ENCODE results near the gene IGF1R. TPM values are rescaled to one million over a fixed set of nuclear protein-coding genes. Genes with fewer than 3 reads are reported as not detected.
A peak's percentile ranks its signal among the peaks of the same experiment; 100 is the strongest.

IGF1R gene
- total RNA-seq, 4 donors from 2014 or later = 51.5 to 146 (median 89.6) TPM

DNA sequence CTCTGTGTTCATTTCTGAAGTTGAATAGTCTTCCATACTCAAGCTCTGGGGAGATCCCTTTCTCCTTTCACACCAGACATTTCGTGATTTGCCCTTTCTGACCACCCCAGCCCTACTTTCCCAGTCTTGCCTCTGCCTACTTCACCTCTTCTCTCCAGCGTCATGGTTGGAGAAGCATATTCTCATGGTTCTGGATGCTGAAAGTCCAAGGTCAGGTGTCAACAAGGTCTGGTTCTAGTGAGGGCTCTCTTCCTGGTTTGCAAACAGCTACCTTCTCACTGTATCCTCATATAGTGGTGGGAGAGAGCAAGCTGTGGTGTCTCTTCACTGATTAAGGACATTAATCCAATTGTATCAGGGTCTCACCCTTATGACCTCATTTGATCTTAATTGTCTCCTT, 169.4 kb downstream of the IGF1R start:
- DNase-seq = no peak
- intact Hi-C loops (cut with DNase I) = no loop called here
- WGBS, 2 donors = 87 to 92% methylated on average over 2 of the region's 2 CpGs
- no peak for TF ChIP-seq POLR2A (IDR thresholded peaks at IDR 0.05)
- TF ChIP-seq, protein P1, sequence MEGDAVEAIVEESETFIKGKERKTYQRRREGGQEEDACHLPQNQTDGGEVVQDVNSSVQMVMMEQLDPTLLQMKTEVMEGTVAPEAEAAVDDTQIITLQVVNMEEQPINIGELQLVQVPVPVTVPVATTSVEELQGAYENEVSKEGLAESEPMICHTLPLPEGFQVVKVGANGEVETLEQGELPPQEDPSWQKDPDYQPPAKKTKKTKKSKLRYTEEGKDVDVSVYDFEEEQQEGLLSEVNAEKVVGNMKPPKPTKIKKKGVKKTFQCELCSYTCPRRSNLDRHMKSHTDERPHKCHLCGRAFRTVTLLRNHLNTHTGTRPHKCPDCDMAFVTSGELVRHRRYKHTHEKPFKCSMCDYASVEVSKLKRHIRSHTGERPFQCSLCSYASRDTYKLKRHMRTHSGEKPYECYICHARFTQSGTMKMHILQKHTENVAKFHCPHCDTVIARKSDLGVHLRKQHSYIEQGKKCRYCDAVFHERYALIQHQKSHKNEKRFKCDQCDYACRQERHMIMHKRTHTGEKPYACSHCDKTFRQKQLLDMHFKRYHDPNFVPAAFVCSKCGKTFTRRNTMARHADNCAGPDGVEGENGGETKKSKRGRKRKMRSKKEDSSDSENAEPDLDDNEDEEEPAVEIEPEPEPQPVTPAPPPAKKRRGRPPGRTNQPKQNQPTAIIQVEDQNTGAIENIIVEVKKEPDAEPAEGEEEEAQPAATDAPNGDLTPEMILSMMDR (IDR thresholded peaks at IDR 0.05) = no peak
- no peaks in the 10 kb centered on the region for H3K9me3 ChIP-seq
- H3K4me1 ChIP-seq = peaks cover 0 to 14% of the 10 kb centered on the region in 2 donors
- H3K27ac ChIP-seq = no peak overlapping the region
- no peaks in the 10 kb centered on the region for H3K36me3 ChIP-seq
- no peaks in the 10 kb centered on the region for H3K27me3 ChIP-seq
- H3K4me3 ChIP-seq (replicated peaks in 1 of 3) = no peak overlapping the region

DNA sequence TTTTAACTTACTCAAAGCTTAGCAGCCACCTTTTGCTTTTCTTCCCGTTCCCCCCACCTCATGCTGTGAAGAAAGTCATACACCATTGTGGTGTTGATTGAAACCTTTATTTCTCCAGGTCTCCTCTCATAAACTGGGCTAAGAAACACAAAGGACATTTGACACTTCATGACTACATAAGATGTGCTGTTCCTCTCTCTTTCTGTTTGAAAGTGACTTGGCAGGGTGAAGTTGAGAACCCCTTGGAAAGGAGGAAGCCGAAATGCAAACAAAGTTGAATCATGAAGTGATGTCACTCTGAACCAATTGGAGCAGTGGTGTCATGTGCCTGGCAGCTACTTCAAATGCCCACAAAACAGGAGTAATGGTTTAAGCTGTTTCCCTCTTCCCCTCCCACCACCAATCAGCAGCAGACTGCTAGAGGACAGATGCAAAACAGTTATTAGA, 174.7 kb downstream of the IGF1R start:
- Histone ChIP-seq H3K36me3 (no peaks in the 10 kb centered on the region), H3K9me3 (no peaks in the 10 kb centered on the region), H3K27ac (peak overlapping the region; percentile 42 to 61 (median 50)), H3K4me1 (peaks cover 15 to 23% of the 10 kb centered on the region in 2 donors), H3K4me3 (replicated peaks in 1 of 3) (no peak overlapping the region), H3K27me3 (no peaks in the 10 kb centered on the region)
- intact Hi-C loops (cut with DNase I) = no loop called here
- 21 to 34% methylated on average over 2 of the region's 2 CpGs for WGBS, 2 donors
- DNase-seq = peak; percentile 55 to 70
- TF ChIP-seq, protein P1 (IDR thresholded peaks at IDR 0.05) = no peak
- TF ChIP-seq POLR2A (IDR thresholded peaks at IDR 0.05) = no peak

DNA sequence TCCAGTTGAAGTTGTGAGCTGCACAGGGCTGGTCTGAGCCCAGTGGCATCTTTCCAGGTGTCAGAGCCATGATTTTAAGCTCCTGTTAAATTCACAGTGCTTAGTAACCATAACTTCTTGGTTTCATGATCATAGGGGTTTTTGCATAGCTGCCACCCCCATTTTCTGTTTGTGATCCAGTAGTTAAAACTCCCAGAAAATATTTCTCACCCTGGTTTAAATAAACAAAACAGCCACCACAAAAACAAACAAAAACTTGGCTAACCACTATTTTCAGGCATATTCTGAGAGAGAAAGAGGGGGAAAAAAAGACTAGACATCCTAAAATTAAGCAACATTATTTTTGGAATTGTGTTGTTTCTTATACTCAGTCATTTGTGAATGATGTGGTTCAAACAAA, 175.3 kb downstream of the IGF1R start:
- DNase-seq = peak in 1 of 2 donors; percentile 38
- Histone ChIP-seq H3K36me3 (no peaks in the 10 kb centered on the region), H3K4me3 (replicated peaks in 1 of 3) (no peak overlapping the region), H3K4me1 (peaks cover 15 to 23% of the 10 kb centered on the region in 2 donors), H3K27ac (peak overlapping the region; percentile 42 to 61 (median 50)), H3K9me3 (no peaks in the 10 kb centered on the region), H3K27me3 (no peaks in the 10 kb centered on the region)
- no peak for TF ChIP-seq POLR2A (IDR thresholded peaks at IDR 0.05)
- TF ChIP-seq, protein P1 (IDR thresholded peaks at IDR 0.05) = no peak
- intact Hi-C loops (cut with DNase I) = no loop called here

DNA sequence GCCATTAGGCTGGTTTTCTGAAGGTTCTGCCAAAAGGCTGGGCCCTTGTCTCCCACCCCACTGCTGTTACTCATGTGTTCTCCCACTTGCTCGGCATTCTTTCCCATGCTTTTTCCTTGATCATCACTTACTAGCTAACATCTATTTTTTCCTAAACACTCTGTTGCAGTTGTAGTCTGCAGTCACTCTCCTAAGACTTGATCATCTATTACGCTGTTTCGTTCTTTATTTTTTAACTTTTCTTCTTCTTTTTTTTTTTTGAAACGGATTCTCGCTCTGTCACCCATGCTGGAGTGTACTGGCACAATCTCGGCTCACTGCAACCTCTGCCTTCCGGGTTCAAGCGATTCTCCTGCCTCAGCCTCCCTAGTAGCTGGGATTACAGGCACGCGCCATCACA, 176.3 kb downstream of the IGF1R start:
- no peaks in the 10 kb centered on the region for H3K9me3 ChIP-seq
- TF ChIP-seq POLR2A (IDR thresholded peaks at IDR 0.05) = no peak
- TF ChIP-seq, protein P1 (IDR thresholded peaks at IDR 0.05) = no peak

DNA sequence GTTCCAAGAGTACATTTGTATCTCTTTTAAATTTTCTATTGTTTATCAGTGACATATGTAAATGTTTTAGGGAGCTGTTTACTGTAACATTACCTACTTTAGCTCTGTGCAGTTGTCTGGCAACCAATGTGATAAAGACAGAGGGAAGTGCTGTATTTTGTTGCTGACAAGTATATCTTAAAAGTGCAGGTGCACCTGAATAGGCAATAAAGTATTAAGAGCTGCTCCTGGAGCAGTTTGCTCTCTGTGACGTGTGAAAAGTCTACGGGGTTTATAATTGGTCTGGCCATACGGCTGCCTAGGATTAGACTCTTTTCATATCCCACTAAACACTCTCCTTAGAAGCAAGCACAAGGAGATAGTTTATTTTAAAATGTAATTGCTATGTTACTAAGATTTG, 178.3 kb downstream of the IGF1R start:
- TF ChIP-seq POLR2A (IDR thresholded peaks at IDR 0.05) = no peak
- no peak for DNase-seq
- 91 to 99% methylated on average over 3 of the region's 3 CpGs for WGBS, 2 donors
- no peaks in the 10 kb centered on the region for H3K27me3 ChIP-seq
- intact Hi-C loops (cut with DNase I) = no loop called here
- no peaks in the 10 kb centered on the region for H3K36me3 ChIP-seq
- no peaks in the 10 kb centered on the region for H3K9me3 ChIP-seq
- H3K4me3 ChIP-seq (replicated peaks in 1 of 3) = no peak overlapping the region
- peaks cover 15 to 23% of the 10 kb centered on the region in 2 donors for H3K4me1 ChIP-seq
- no peak overlapping the region for H3K27ac ChIP-seq

More for the DNA sequence above, 176.3 kb downstream of the IGF1R start:
- DNase-seq = no peak
- Histone ChIP-seq H3K36me3 (no peaks in the 10 kb centered on the region), H3K27ac (peak overlapping the region in 1 of 3 donors; percentile 61), H3K4me3 (replicated peaks in 1 of 3) (no peak overlapping the region), H3K4me1 (peaks cover 15 to 23% of the 10 kb centered on the region in 2 donors), H3K27me3 (no peaks in the 10 kb centered on the region)
- WGBS, 2 donors = 98% methylated on average over 10 of the region's 10 CpGs
- intact Hi-C loops (cut with DNase I) = no loop called here

DNA sequence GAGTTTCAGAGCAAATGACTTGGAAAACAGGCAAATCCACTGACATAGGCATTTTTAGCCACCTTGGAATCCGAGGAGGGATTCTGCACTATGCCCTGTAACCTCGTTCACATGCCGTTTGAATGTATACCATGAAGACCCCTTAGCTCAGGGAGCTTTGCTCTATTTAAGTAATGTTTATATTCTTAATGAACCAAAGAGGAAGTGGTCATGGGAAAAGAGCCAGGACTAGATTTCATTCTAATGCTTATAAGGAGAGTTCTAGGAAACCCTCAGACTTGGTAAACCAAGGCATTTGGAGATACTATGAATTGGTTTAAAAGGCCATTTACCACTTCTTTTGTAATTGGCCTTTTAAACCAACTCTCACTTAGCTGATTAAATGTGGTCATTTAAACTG, 178.9 kb downstream of the IGF1R start:
- no peak overlapping the region for H3K4me3 ChIP-seq (replicated peaks in 1 of 3)
- DNase-seq = no peak
- H3K27ac ChIP-seq = no peak overlapping the region
- H3K27me3 ChIP-seq = no peaks in the 10 kb centered on the region
- H3K9me3 ChIP-seq = no peaks in the 10 kb centered on the region
- TF ChIP-seq, protein P1 (IDR thresholded peaks at IDR 0.05) = no peak
- TF ChIP-seq POLR2A (IDR thresholded peaks at IDR 0.05) = no peak
- H3K36me3 ChIP-seq = no peaks in the 10 kb centered on the region
- intact Hi-C loops (cut with DNase I) = no loop called here
- 70 to 72% methylated on average over 3 of the region's 3 CpGs for WGBS, 2 donors
- peaks cover 15 to 23% of the 10 kb centered on the region in 2 donors for H3K4me1 ChIP-seq
